Fibroblast of lung (primary cell): Measurements from ENCODE around the gene BCL2L14.

ENCODE experiments used
- CTCF ChIP-seq, 2 donors: IDR thresholded peaks in 1 of 2; conservative IDR thresholded peaks in 1 of 2; 1 replicate in 1 of 2; 2 replicates in 1 of 2; pipeline ENCODE4 v1.5.1; 2011 to 2012; ENCODE audit warnings: low read length in 2 of 2, control low read depth in 1 of 2, inconsistent platforms in 1 of 2, low read depth in 1 of 2, mild to moderate bottlenecking in 1 of 2
- EZH2 ChIP-seq: IDR thresholded peaks from 2 replicates; pipeline ENCODE4 v1.5.1; 2012; ENCODE audit warnings: low read length, control low read depth, mild to moderate bottlenecking; ENCODE audit errors: missing control alignments

- TF ChIP-seq CTCF (conservative IDR thresholded peaks at IDR 0.05 in 1 of 2, IDR thresholded peaks at IDR 0.05 in 1 of 2; ENCODE audit: low read depth in 1 of 2, low read length in 2 of 2) (no peak), EZH2 (no peak)
Measured at GRCh38 chr12:12121061-12121460, 50.3 kb downstream of the BCL2L14 start.
